K562 (cell line): Measurements from ENCODE around the gene TDRD5.

Experiments used
- ASH1L ChIP-seq: fragments of 450-650 bp; IDR thresholded peaks from 2 replicates; pipeline ENCODE4 v1.6.1; 2018; ENCODE audit warnings: borderline replicate concordance, mild to moderate bottlenecking, low read depth; ENCODE audit not compliant: partially characterized antibody
- EGR1 ChIP-seq: fragments of 450-650 bp; conservative IDR thresholded peaks from 2 replicates; pipeline ENCODE4 v1.6.1; 2017; ENCODE audit warnings: mild to moderate bottlenecking
- ETV6 ChIP-seq, 3 experiments: fragments of 150-350 bp in 1 of 3; sonication (generic) in 1 of 3; formaldehyde crosslinking in 1 of 3; IDR thresholded peaks; 2 replicates each; pipeline versions ENCODE4 v1.6.1 to v1.8.0; 2014 to 2022; ENCODE audit warnings: borderline replicate concordance in 2 of 3, low read depth in 2 of 3, antibody characterized with exemption in 1 of 3, low read length in 1 of 3, mild to moderate bottlenecking in 1 of 3, missing genetic modification reagents in 1 of 3
- ILK ChIP-seq: fragments of 450-650 bp; IDR thresholded peaks from 2 replicates; pipeline ENCODE4 v1.6.1; 2016; ENCODE audit warnings: missing genetic modification characterization, low read depth, mild to moderate bottlenecking, missing compliant biosample characterization, moderate library complexity, borderline replicate concordance
- MNT ChIP-seq, 2 experiments: fragments of 450-650 bp; conservative IDR thresholded peaks; 2 replicates each; pipeline ENCODE4 v1.6.1; 2017; ENCODE audit warnings: mild to moderate bottlenecking in 2 of 2, moderate library complexity in 2 of 2
- NEUROD1 ChIP-seq: fragments of 150-350 bp; IDR thresholded peaks from 2 replicates; pipeline ENCODE4 v1.6.1; 2014; ENCODE audit warnings: borderline replicate concordance, low read length, low read depth; ENCODE audit not compliant: partially characterized antibody
- NFRKB ChIP-seq: fragments of 450-650 bp; IDR thresholded peaks from 2 replicates; pipeline ENCODE4 v1.6.1; 2016; ENCODE audit warnings: low read depth
- POLR2A ChIP-seq: fragments of 450-650 bp; conservative IDR thresholded peaks from 2 replicates; pipeline ENCODE4 v1.6.1; 2016
- SIN3B ChIP-seq: fragments of 450-650 bp; IDR thresholded peaks from 2 replicates; pipeline ENCODE4 v1.6.1; 2017; ENCODE audit warnings: low read depth, mild to moderate bottlenecking, moderate library complexity
- USF2 ChIP-seq: sonication (generic); formaldehyde crosslinking; IDR thresholded peaks from 2 replicates; pipeline ENCODE4 v1.5.0; 2020; ENCODE audit warnings: missing genetic modification reagents
- ZNF143 ChIP-seq: sonication (generic); formaldehyde crosslinking; IDR thresholded peaks from 2 replicates; pipeline ENCODE4 v1.9.0; 2022; ENCODE audit warnings: mild to moderate bottlenecking, missing genetic modification reagents
- ZNF780A ChIP-seq: fragments of 250-450 bp; sonication (Bioruptor Pico); IDR thresholded peaks from 2 replicates; pipeline ENCODE4 v1.5.0; 2021; ENCODE audit warnings: mild to moderate bottlenecking
- TF ChIP-seq, protein P1 (sequence below), 3 experiments: IDR thresholded peaks in 2 of 3; conservative IDR thresholded peaks in 1 of 3; 2 replicates each; pipeline ENCODE4 v1.5.1; 2011 to 2012; ENCODE audit warnings: low read length in 3 of 3, mild to moderate bottlenecking in 3 of 3, control low read depth in 2 of 3, improper control_type of control experiment in 1 of 3, inconsistent platforms in 1 of 3, low read depth in 1 of 3, mixed read lengths in 1 of 3, moderate library complexity in 1 of 3; ENCODE audit not compliant: insufficient read depth in 2 of 3

DNA sequence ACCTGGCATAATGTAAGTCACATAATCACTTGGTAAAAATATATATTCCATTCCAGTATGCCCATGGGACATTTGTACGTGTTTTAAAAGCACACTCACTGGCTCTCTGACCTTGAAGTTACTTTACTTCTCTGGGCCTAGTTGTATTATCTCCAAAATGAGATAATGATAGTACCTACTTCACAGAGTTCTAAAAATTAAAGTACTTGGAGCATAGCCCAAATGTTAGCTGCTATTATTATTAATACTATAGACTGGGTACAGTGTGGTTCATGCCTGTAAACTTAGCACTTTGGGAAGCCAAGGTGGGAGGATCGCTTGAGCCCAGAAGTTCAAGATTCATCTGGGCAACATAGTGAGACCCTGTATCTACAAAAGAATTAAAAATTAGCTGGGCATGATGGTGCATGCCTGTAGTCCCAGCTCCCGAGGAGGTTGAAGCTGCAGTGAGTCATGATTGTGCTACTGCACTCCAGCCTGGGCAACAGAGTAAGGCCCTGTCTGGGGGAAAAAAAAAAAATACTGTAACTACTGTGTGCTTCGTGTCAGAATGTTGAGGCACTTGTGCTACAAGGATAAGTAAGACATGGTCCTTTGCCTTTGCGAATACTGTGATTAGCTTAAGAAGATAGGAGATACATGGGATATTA is 45.7 kb downstream of the TDRD5 start:
- TF ChIP-seq NEUROD1 (no peak), ASH1L (no peak), ETV6 (IDR thresholded peaks at IDR 0.05; ENCODE audit: borderline replicate concordance in 1 of 2, low read depth in 2 of 2, low read length in 1 of 2) (no peak), ETV6 (CRISPR knock-in tag; IDR thresholded peaks at IDR 0.05; ENCODE audit: borderline replicate concordance) (no peak), MNT (conservative IDR thresholded peaks at IDR 0.05) (no peak), ZNF143 (CRISPR knock-in tag) (no peak), SIN3B (no peak), USF2 (CRISPR knock-in tag) (no peak), ZNF780A (no peak), EGR1 (no peak), POLR2A (no peak), ILK (tag) (no peak), NFRKB (no peak)
- TF ChIP-seq, protein P1, sequence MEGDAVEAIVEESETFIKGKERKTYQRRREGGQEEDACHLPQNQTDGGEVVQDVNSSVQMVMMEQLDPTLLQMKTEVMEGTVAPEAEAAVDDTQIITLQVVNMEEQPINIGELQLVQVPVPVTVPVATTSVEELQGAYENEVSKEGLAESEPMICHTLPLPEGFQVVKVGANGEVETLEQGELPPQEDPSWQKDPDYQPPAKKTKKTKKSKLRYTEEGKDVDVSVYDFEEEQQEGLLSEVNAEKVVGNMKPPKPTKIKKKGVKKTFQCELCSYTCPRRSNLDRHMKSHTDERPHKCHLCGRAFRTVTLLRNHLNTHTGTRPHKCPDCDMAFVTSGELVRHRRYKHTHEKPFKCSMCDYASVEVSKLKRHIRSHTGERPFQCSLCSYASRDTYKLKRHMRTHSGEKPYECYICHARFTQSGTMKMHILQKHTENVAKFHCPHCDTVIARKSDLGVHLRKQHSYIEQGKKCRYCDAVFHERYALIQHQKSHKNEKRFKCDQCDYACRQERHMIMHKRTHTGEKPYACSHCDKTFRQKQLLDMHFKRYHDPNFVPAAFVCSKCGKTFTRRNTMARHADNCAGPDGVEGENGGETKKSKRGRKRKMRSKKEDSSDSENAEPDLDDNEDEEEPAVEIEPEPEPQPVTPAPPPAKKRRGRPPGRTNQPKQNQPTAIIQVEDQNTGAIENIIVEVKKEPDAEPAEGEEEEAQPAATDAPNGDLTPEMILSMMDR (IDR thresholded peaks at IDR 0.05 in 2 of 3, conservative IDR thresholded peaks at IDR 0.05 in 1 of 3; ENCODE audit: insufficient read depth in 2 of 3, low read depth in 1 of 3, low read length in 3 of 3) = no peak
